Naive B cell (primary cell): Measurements from ENCODE around the gene CYFIP1. TPM values are rescaled to one million over a fixed set of nuclear protein-coding genes. Genes with fewer than 3 reads are reported as not detected.

Source experiments
- ATAC-seq, 2 donors: fragments of 150-1000 bp; cut with Tn5 transposase; 2 replicates each; pipeline ENCODE4 v1.10.0; 2021; ENCODE audit warnings: low read depth in 2 of 2, mild to moderate bottlenecking in 2 of 2, moderate library complexity in 2 of 2
- DNase-seq: peaks from one replicate; pipeline ENCODE4 v3.0.0; 2022
- H3K27ac Mint-ChIP-seq, 6 donors: one replicate each; pipeline ENCODE4 v1.8.0; 2020 to 2022; ENCODE audit warnings: mild to moderate bottlenecking in 6 of 6, mixed read lengths in 6 of 6, moderate library complexity in 5 of 6, inconsistent platforms in 2 of 6
- H3K27me3 Mint-ChIP-seq, 3 donors: one replicate each; pipeline ENCODE4 v1.8.0; 2021 to 2022; ENCODE audit warnings: mixed read lengths in 3 of 3, mild to moderate bottlenecking in 1 of 3
- H3K36me3 Mint-ChIP-seq, 2 donors: one replicate each; pipeline ENCODE4 v1.8.0; 2020 to 2022; ENCODE audit warnings: mixed read lengths in 2 of 2, inconsistent platforms in 1 of 2, mild to moderate bottlenecking in 1 of 2
- H3K4me1 Mint-ChIP-seq, 3 donors: one replicate each; pipeline ENCODE4 v1.8.0; 2020 to 2022; ENCODE audit warnings: mixed read lengths in 3 of 3, inconsistent platforms in 1 of 3, mild to moderate bottlenecking in 1 of 3, moderate library complexity in 1 of 3
- H3K4me3 Mint-ChIP-seq, 8 donors: one replicate each; pipeline ENCODE4 v1.8.0; 2020 to 2022; ENCODE audit warnings: mild to moderate bottlenecking in 8 of 8, mixed read lengths in 8 of 8, moderate library complexity in 8 of 8, inconsistent platforms in 2 of 8
- H3K9me3 Mint-ChIP-seq, 7 donors: one replicate each; pipeline ENCODE4 v1.8.0; 2020 to 2022; ENCODE audit warnings: mixed read lengths in 7 of 7, mild to moderate bottlenecking in 5 of 7, inconsistent platforms in 2 of 7, moderate library complexity in 1 of 7
- polyA plus RNA-seq, 6 donors: library from polyadenylated mRNA; unstranded; fragments of 300-500 nt; fragmentation: Illumina TruSeq; gene quantifications; one replicate each; pipeline ENCODE4 v1.2.3, GENCODE V29; 2021; ENCODE audit warnings: low read depth in 6 of 6

Gene CYFIP1
- polyA plus RNA-seq, 6 donors from 2014 or later: 0.56 to 2.1 (median 0.86) TPM; not detected in 1

DNA sequence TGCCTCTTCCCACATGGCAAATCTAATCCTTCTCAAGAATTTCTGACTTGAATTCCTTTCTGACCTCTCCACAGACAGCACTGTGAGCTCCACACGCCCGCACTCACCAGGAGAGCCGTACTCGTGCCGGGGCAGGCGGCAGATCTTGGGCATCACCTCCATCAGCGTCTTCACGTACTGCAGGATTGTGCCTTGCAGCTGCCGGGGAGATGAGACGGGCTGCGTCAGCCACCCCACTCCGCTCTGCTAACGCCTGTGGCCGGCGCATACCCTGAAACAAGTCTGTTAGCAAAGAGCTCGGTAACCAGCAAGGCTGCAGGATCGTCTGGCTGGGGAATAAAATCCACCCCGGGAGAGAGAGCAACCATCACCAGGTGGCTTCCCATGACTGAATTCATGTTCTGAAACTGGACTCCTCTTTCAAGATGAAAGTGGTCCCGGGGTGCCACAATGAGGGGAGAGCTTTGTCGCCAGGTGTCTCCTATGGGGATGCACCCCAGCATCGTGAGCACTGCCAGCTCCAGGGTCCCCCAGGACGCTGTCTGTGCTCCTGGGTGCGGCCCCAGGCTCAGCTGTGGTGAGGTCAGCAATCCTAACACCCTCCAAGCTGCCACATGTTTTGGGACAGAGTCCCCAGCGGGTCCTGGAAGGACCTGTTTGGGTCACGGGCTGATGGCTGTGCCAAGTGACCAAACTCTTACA lies 98.3 kb downstream of the CYFIP1 start:
- Mint-ChIP-seq H3K36me3 (no peaks in the 10 kb centered on the region), H3K9me3 (peaks cover 0 to 4% (median 0%) of the 10 kb centered on the region in 7 donors), H3K4me1 (no peaks in the 10 kb centered on the region), H3K27ac (peak overlapping the region in 1 of 6 donors; percentile 35), H3K4me3 (peak overlapping the region in 1 of 8 donors; percentile 25), H3K27me3 (no peaks in the 10 kb centered on the region)
- DNase-seq (no peak), ATAC-seq (no peak)

DNA sequence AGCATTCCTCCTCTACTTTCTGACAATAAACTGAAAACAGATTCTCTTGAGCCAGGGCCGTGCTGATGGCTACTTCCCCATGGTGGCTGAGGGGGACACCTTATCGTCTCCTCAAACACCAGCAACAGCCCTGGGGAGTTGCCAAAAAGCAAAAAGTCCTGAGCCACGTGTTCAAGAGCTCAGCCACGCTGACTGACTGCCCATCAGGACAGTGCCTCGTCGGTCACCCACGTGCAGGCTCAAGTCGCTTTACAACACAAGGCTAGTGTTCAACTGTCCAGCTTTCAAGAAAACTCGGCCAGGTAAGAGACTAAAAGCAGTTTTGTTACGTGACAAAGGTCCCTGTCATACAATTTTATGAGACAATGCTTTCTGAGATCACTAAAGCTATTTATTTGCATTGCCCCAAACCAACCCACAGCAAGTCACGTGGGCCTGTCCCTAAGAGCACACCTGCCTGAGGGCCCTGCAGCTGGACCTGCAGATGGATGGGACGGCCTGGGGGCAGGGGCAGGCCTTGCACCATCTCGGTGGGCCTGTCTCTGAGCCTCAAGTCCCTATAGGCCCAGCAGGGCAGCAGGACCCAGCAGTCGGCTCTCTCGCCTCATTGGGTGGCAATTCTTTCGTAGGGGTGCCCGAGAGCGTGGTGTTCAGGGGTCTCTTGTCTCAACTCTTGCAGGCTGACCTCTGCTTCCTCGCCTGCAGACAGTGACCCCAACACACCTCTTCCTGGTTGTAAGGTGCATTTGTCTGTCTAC lies 99.0 kb downstream of the CYFIP1 start:
- no peak for DNase-seq
- no peaks in the 10 kb centered on the region for H3K27me3 Mint-ChIP-seq
- H3K4me3 Mint-ChIP-seq: no peak overlapping the region
- no peak for ATAC-seq
- H3K9me3 Mint-ChIP-seq: peaks cover 0 to 4% (median 0%) of the 10 kb centered on the region in 7 donors
- peak overlapping the region in 1 of 6 donors; percentile 35 for H3K27ac Mint-ChIP-seq
- H3K4me1 Mint-ChIP-seq: no peaks in the 10 kb centered on the region
- no peaks in the 10 kb centered on the region for H3K36me3 Mint-ChIP-seq

DNA sequence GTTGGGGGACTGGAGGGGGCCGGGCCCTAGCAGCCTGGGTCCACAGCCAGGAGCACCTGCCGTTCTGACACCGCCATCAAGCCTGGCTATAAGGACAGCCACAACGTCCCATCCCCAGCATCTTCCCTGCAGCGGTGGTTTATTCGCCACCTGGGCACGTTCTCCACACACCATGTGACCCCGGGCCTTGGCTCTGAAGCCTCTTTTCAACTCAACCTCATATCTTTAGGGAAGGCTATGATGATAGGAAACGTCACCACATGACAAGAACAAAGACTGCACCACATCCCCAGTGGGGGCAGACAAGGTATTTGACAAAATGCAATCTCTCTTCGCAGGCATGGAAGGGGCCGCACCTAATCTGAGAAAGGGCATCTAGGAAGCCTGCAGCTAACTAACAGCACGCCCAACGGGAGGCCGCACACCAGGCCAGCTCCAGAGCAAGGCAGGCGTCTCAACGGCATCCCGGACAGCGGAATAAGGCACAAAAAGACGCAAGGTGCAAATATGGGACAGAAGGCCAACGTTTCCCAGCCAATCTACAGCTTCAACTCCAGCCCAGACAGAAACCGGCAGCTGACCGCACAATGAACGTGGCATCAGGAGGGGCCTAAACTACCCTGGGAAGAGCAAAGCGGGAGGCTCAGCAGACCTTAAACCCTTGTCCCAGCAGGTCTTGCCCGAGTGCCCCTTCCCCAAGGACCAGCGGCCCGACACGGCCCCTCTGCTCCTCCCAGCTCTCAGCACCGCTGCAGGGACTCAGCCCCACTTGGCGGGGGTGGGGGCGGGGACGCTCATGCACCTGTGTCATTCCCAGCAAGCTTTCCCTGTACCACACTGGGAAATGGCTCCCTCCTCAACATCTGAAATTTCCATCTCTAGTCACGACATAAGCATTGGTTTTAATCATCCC lies 99.8 kb downstream of the CYFIP1 start:
- Mint-ChIP-seq H3K27me3 (no peaks in the 10 kb centered on the region), H3K4me1 (no peaks in the 10 kb centered on the region), H3K9me3 (peaks cover 0 to 4% (median 0%) of the 10 kb centered on the region in 7 donors), H3K36me3 (no peaks in the 10 kb centered on the region), H3K27ac (peak overlapping the region in 1 of 6 donors; percentile 8), H3K4me3 (no peak overlapping the region)
- DNase-seq (no peak), ATAC-seq (no peak)

DNA sequence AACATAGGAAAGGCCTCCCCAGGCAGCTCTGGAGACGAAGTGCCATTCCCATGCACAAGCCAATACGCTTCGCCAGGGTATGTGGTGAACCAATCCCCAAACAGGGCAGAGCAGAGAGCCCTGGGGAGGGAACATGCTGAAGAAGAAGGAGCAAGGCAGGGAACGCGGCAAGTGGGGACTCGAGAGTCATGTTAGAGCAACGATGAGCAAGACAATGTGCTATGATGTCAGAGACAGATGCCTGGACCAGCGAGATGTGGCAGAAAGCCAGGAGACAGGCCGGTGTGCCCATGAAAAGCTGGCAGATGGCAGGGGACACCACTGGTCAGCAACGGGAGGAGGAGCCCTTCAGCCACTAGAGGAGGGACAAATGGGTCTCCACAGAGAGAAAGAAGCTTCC lies 102.1 kb downstream of the CYFIP1 start:
- H3K4me1 Mint-ChIP-seq: peaks cover 0 to 8% (median 5%) of the 10 kb centered on the region in 3 donors
- no peaks in the 10 kb centered on the region for H3K27me3 Mint-ChIP-seq
- peaks cover 0 to 4% (median 0%) of the 10 kb centered on the region in 7 donors for H3K9me3 Mint-ChIP-seq
- ATAC-seq: no peak
- H3K27ac Mint-ChIP-seq: no peak overlapping the region
- no peak overlapping the region for H3K4me3 Mint-ChIP-seq
- H3K36me3 Mint-ChIP-seq: no peaks in the 10 kb centered on the region
- no peak for DNase-seq

DNA sequence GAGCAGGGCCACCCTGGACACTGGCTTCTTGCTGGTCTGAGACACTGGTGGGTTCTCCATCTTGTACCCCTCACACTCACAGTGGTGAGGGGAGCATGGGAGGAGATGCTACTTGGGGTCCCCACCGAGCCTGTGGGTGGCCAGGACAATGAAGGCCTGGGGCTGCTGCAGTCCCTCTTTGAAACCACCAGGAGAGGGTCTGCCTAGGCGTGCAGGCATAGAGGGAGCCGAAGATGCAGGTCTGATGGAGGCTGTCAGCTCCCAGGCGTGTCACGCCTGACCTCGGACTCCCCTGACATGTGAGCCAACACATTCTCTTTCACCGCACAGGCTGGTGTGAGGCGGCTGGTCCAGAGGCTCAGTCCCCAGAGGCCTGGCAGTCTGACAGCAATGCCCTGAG lies 102.6 kb downstream of the CYFIP1 start:
- Mint-ChIP-seq H3K9me3 (peaks cover 0 to 4% (median 0%) of the 10 kb centered on the region in 7 donors), H3K4me3 (no peak overlapping the region), H3K36me3 (no peaks in the 10 kb centered on the region), H3K27me3 (no peaks in the 10 kb centered on the region), H3K4me1 (peaks cover 0 to 9% (median 6%) of the 10 kb centered on the region in 3 donors), H3K27ac (no peak overlapping the region)
- DNase-seq: no peak
- no peak for ATAC-seq

DNA sequence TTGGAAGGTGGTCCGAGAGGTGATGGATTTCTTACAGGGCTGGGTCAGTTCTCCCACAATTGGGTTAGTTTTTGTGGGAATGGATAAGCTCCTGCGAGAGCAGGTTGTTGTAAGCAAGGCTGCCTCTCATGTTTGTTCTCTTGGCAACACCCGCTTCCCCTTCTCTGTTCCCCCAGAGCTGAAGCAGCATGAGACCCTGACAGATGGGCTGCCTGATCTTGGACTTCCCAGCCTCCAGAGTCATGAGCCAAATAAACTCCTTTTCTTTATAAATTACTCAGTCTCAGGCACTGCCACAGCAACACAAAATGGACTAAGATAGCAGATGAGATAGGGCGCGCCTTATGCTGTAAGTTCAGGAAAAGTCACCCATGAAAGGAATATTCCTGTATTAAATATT lies 103.1 kb downstream of the CYFIP1 start:
- Mint-ChIP-seq H3K27me3 (no peaks in the 10 kb centered on the region), H3K36me3 (no peaks in the 10 kb centered on the region), H3K4me3 (no peak overlapping the region), H3K4me1 (peaks cover 0 to 9% (median 6%) of the 10 kb centered on the region in 3 donors), H3K9me3 (peaks cover 0 to 4% (median 0%) of the 10 kb centered on the region in 7 donors), H3K27ac (no peak overlapping the region)
- ATAC-seq (no peak), DNase-seq (no peak)

DNA sequence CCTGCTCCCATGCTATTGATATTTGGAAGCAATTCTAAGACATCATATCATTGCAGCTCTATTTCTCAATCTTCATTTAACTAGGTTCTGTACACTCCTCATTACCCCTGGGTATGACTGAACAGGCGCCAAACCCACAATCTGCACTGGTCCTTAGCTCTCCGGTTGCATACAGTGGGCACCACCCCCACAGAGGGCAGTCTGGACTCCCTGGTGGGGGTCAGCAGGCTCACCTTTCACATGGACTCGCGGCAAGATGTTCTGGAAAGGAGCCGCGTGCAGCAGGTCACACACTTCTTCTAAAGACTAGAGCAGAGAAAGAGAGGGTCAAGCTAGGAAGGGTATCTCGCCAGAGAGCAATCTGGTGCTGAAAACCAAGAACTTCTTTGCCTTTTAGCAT lies 105.2 kb downstream of the CYFIP1 start:
- no peak for DNase-seq
- Mint-ChIP-seq H3K4me3 (no peak overlapping the region), H3K9me3 (peaks cover 0 to 4% (median 0%) of the 10 kb centered on the region in 7 donors), H3K36me3 (no peaks in the 10 kb centered on the region), H3K27me3 (no peaks in the 10 kb centered on the region), H3K4me1 (peaks cover 3 to 15% (median 9%) of the 10 kb centered on the region in 3 donors), H3K27ac (no peak overlapping the region)
- ATAC-seq: no peak

GRCh38 chr15:22874256-22874655 lies 105.9 kb downstream of the CYFIP1 start:
- peaks cover 3 to 15% (median 9%) of the 10 kb centered on the region in 3 donors for H3K4me1 Mint-ChIP-seq
- H3K9me3 Mint-ChIP-seq: peaks cover 0 to 4% (median 0%) of the 10 kb centered on the region in 7 donors
- peaks cover 0 to 3% of the 10 kb centered on the region in 2 donors for H3K36me3 Mint-ChIP-seq
- no peak overlapping the region for H3K4me3 Mint-ChIP-seq
- ATAC-seq (no peak), DNase-seq (no peak)
- H3K27me3 Mint-ChIP-seq: no peaks in the 10 kb centered on the region
- H3K27ac Mint-ChIP-seq: peak overlapping the region in 1 of 6 donors; percentile 88

GRCh38 chr15:22873841-22874240 lies 106.3 kb downstream of the CYFIP1 start:
- Mint-ChIP-seq H3K4me1 (peaks cover 3 to 15% (median 9%) of the 10 kb centered on the region in 3 donors), H3K9me3 (peaks cover 0 to 4% (median 0%) of the 10 kb centered on the region in 7 donors), H3K4me3 (no peak overlapping the region), H3K27ac (no peak overlapping the region), H3K27me3 (no peaks in the 10 kb centered on the region), H3K36me3 (peaks cover 0 to 7% of the 10 kb centered on the region in 2 donors)
- no peak for DNase-seq
- no peak for ATAC-seq

- H3K27me3 Mint-ChIP-seq: no peaks in the 10 kb centered on the region
- peak overlapping the region in 3 of 6 donors; percentile 21 to 81 (median 26) for H3K27ac Mint-ChIP-seq
Measured at GRCh38 chr15:22872936-22873701, 107.0 kb downstream of the CYFIP1 start.

GRCh38 chr15:22871481-22872086 lies 108.6 kb downstream of the CYFIP1 start:
- peaks cover 0 to under 1% (median 0%) of the 10 kb centered on the region in 7 donors for H3K9me3 Mint-ChIP-seq
- H3K4me3 Mint-ChIP-seq: no peak overlapping the region
- peaks cover under 1 to 7% of the 10 kb centered on the region in 2 donors for H3K36me3 Mint-ChIP-seq
- ATAC-seq (no peak), DNase-seq (no peak)
- H3K27me3 Mint-ChIP-seq: no peaks in the 10 kb centered on the region
- H3K4me1 Mint-ChIP-seq: peaks cover 3 to 15% (median 9%) of the 10 kb centered on the region in 3 donors
- peak overlapping the region in 4 of 6 donors; percentile 26 to 95 (median 66) for H3K27ac Mint-ChIP-seq

More at GRCh38 chr15:22872936-22873701, 107.0 kb downstream of the CYFIP1 start:
- DNase-seq (no peak), ATAC-seq (no peak)
- Mint-ChIP-seq H3K36me3 (peaks cover 0 to 7% of the 10 kb centered on the region in 2 donors), H3K4me1 (peaks cover 3 to 15% (median 9%) of the 10 kb centered on the region in 3 donors), H3K9me3 (peaks cover 0 to 4% (median 0%) of the 10 kb centered on the region in 7 donors), H3K4me3 (no peak overlapping the region)

- H3K9me3 Mint-ChIP-seq: no peaks in the 10 kb centered on the region
- peaks cover 3 to 19% (median 11%) of the 10 kb centered on the region in 3 donors for H3K4me1 Mint-ChIP-seq
- H3K27me3 Mint-ChIP-seq: no peaks in the 10 kb centered on the region
- peak overlapping the region in 4 of 6 donors; percentile 26 to 95 (median 70) for H3K27ac Mint-ChIP-seq
- peaks cover 8 to 12% of the 10 kb centered on the region in 2 donors for H3K36me3 Mint-ChIP-seq
- DNase-seq: no peak
- no peak for ATAC-seq
- no peak overlapping the region for H3K4me3 Mint-ChIP-seq
Measured at GRCh38 chr15:22870865-22871264, 109.3 kb downstream of the CYFIP1 start.
